NCI-H146 treated with DMSO at 0.1 percent for 48 hours (cell line): ENCODE data around the gene WWP2.
"Not testable (repeated sequence)": the region's sequence is repeated elsewhere in the genome, so short reads cannot be mapped to it uniquely, and the experiment has no call there.

ENCODE experiments used
- DNase-seq: peaks from one replicate; lab custom pipeline; 2025; ENCODE audit not compliant: unreplicated experiment; lab: John Stamatoyannopoulos, UW

Gene WWP2

DNA sequence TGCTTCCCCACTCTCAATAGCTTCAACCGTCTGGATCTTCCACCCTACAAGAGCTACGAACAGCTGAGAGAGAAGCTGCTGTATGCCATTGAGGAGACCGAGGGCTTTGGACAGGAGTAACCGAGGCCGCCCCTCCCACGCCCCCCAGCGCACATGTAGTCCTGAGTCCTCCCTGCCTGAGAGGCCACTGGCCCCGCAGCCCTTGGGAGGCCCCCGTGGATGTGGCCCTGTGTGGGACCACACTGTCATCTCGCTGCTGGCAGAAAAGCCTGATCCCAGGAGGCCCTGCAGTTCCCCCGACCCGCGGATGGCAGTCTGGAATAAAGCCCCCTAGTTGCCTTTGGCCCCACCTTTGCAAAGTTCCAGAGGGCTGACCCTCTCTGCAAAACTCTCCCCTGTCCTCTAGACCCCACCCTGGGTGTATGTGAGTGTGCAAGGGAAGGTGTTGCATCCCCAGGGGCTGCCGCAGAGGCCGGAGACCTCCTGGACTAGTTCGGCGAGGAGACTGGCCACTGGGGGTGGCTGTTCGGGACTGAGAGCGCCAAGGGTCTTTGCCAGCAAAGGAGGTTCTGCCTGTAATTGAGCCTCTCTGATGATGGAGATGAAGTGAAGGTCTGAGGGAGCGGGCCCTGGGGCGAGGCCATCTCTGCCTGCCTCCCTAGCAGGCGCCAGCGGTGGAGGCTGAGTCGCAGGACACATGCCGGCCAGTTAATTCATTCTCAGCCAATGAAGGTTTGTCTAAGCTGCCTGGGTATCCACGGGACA, 177.9 kb downstream of the WWP2 start:
- no peak for DNase-seq

DNA sequence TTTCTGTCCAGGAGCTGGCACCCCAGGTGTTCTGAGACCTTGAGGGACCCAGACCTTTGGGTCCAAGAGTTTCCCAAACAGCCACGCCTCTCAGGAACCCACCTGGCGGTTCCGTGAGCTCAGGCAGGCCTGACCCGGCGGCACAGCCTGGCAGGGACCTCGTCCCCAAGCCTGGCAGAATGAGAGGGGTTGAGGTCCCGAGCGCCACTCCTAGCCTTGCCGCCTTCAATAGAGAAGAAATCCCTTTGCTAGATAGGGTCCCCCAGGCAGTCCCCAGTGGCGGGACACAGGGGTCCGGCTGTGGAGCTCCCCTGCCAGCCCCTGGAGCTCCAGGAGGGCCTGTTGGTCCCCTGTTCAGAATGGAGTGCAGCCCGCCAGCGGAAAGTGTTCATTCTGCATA, 178.5 kb downstream of the WWP2 start:
- no peak for DNase-seq

DNA sequence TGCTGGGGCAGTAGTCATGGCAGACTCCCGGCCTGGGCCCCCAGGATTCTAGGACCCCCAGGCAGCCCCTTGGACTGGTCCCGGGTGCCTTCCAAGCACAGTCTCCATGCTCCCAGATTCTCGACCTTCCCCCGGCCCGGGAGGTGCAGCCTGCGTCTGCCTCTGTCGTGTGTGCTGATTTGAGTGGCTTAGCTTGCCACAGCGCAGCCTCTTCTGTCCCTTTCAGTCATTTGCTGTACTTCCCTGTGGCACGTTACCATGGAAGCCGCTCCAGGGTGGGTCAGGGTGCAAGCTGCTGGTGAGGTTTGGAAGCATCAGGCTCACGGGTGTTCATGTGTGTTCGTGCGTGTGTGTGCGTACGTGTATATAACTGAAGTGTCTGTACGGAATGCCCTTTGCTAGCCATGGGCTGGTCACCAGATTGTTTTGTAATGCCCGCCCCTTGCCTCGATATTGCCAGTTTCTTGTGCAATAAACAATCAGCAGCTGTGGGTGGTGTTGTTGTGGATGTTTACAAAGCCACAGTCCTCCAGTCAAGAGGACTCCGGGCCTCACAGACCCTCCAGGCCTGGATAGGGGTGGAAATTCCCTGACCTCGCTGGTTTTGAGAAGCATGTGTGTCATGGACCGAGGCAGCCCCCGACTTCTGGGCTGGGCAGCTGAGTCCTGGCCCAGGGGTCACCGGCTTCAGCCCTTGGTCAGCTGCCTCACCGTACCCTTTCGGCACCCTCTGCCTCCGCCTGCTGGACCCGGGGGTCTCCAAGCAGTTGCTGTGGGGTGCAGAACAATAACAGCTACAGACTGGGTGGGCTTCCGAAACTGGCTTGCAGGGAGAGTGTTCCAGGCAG, 179.3 kb downstream of the WWP2 start:
- DNase-seq = no peak

DNA sequence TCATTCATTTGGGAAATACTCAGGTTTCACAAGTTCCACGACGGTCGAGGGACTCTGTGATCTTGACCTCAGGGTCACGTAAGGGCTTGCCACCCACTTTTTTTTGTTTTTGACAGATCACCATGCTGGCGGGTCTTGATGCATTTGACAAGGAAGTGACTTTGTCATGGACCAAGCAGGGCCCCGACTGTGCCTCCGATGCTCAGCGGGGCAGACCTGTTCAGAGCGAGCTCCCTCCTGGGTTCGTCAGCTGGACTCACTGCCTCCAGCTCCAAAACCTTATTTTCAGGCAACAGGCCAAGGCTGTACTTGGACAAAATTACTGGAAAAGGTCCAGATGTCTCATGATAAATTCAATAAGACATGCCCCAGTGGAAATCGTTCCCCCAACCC, 180.0 kb downstream of the WWP2 start:
- no peak for DNase-seq

DNA sequence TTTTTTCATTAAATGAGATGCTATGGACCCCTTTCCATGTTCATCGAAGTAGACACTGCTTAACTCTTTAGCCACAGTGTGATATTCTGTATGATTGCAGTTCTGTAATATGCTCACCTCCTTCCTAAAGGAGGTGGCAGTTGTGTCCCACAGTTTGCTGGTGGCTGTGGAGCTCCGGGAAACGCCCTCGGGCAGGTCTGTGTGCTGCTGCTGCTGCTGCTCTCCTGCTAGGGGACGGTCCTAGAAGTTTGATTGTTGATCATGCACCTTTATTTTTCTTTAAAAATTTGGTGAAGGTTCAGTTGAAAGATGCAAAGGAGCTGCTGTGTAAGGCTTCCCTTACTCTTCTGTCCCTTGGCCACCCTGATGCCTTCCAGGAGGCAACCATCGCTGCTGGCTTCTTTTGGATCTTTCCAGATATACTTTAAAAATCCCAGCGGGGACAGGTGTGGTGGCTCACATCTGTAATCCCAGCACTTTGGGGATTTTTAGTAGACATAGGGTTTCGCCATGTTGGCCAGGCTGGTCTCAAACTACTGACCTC, 180.6 kb downstream of the WWP2 start:
- no peak for DNase-seq

DNA sequence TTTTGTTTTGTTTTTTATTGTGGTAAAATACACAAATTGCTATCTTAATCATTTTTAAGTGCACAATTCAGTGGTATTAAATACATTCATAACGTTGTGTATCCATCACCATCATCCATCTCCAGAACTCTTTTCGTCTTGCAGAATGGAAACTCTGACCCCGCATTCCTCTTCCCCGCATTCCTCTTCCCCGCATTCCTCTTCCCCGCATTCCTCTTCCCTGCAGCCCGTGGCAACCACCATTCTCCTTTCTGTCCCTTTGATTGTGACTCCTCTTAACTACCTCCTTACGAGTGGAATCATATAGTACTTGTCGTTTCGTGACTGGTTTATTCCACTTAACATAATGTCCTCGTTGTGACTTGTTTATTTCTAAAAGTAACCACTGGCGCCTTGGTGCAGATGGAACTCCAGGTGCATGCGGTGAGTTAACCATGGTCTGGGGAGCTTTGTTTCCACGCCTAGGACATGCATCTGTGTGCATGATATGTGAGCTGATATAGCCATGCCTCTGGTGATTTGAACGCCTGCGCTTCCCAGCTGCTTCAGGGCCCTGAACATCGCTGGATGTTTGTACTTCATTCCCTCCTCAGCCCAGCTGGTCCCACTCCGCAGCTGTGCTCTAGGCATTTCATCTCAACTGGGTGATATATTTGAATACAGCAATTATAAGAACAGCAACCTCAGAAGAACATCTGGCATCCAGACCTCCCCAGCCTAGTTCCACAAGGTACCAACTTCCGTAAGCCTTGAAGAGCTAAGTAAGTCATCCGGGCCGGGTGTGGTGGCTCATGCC, 181.3 kb downstream of the WWP2 start:
- DNase-seq = not testable (repeated sequence)

DNA sequence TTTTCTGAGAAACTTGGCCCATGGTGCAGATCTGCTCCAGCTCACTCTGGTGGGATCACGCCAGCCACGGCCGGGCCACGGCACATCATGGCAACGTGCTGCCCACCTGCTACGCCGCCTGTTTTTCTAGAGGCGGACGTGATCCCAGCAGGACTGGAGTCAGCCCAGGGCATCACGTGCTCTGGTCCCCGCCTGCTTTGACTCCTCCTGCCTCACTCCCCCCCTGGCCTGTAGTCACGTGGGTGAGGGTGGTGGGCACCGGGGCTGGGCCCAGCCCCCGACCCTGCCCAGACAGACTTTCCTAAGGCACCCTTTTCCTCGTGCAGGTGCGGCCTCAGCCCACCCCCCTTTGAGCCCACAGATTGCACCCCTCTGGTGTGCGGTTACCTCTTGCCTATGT, 188.3 kb downstream of the WWP2 start:
- not testable (repeated sequence) for DNase-seq

DNA sequence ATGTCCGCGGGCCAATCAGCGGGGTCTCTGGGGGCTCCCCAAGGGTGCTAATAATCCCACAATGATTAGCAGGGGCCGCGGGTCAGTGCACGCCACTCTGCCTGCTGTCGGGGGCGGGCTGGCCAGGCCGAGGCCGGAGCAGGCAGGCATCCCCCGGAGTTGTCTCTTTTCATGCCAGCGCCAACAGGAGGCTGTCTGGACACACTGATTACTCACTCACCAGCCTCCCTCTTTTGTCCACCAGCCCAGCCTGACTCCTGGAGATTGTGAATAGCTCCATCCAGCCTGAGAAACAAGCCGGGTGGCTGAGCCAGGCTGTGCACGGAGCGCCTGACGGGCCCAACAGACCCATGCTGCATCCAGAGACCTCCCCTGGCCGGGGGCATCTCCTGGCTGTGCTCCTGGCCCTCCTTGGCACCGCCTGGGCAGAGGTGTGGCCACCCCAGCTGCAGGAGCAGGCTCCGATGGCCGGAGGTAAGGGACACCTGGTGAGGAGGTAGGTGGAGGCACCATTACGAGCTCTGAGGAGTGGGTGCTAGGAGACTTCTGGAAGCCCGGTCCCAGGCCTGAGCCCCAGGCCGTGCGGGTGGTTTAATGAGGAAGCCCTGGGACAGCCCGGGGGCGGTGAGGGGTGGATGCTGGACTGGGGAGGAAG, 189.0 kb downstream of the WWP2 start, which contains the start of gene CLEC18A:
Gene CLEC18A (plus strand): TSS at position 318 of the 655 bp plus-strand sequence. CDS start 33 bp downstream, at position 351.
- DNase-seq = not testable (repeated sequence)

DNA sequence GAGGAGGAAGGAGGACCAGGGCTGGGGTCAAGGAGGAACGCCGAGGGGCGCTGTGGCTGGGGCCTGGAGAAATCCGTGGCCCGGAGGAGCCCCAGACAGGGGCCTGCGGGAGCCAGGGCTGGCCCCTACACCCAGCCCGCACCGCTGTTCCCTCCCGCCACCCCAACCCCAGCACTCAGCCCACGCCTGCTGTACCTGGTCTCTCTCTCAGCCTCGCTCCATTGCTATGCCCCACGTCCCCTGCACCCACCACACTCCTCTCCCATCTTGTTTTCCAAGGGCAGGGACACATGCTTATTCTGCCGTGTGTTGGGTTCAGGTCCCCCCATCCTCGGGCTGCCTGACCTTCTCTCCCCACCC, 189.5 kb downstream of the WWP2 start:
- not testable (repeated sequence) for DNase-seq

DNA sequence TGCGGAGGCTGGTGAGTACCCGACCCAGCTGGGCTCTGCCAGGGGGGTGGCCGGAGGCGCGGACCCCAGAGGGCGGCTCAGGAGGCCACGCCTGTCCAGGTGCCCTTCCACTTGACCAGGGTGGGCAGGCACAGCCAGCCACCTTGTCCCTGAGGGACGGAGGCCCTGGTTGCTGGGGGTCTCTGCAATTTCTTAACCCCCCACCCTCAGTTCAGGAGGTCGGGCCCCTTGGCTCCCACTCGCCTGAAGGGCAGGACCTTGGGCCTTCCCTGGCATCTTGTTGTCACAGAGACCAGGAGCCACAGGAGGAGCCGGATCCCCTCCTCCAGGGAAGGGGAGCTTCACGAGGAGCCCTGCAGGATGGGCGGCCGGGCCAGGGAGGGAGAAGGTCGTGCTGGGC, 190.0 kb downstream of the WWP2 start:
- not testable (repeated sequence) for DNase-seq

DNA sequence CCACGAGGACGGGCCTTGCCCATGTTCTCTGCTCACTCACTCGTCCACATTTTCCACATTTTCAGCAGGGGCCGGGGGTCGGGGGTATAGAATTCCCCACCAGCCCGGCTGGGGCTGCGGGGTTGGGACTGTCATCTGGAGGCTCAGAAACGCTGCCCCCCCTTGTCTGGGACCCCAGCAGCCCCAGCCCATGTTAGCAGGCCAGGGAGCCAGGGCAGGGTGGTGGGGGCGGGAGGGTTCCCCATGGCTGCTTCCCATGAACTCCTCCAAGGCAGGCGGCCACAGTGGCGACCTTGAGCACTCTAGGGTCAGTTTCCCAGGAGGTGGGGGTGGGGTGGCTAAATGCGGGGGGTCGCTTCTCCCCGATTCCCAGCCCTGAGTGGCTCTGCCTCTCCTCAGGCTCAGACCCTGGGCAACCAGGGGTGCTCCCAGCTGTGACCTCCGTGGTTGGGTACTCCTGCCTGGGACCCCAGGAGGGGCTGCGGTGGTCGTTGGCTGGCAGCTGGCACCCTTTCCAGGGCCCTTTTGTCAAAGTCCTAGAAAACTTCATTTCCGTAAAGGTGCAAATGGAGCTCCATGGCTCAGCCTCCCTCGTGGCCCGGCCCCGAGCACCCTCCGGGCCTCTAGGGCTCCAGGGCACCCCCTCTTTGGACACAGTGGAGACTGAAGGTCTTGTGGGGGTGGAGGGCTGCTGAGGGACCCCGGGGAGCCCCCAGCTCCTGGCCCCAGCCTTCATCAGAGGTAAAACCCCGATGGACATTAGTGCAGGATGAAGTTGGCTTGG, 190.6 kb downstream of the WWP2 start:
- DNase-seq = not testable (repeated sequence)

DNA sequence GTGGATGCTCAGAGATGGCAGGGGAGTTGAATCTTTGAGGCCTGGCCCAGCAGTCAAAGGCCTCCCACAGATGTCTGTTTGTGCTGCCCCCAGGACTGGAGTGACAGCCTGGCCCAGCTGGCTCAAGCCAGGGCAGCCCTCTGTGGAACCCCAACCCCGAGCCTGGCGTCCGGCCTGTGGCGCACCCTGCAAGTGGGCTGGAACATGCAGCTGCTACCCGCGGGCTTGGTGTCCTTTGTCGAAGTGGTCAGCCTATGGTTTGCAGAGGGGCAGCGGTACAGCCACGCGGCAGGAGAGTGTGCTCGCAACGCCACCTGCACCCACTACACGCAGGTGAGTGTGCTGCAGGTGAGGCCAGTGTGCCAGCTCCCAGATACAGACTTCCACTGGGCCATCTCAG, 192.1 kb downstream of the WWP2 start:
- DNase-seq = not testable (repeated sequence)

DNA sequence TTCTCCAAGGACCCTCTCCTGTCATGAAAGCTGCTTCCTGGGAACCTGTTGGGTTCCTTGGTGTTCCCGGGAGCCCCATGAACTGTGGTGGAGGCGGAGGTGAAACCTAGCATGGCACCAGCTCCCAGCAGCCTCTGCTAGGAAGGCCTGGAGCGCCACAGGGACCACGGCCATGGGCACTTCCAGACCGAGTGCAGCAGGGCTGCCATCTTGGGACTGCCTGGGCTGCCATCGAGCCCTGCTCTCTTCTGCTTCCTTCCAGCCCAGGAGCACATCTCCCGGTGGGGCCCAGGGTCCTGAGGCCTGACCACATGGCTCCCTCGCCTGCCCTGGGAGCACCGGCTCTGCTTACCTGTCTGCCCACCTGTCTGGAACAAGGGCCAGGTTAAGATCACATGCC, 201.2 kb downstream of the WWP2 start:
- not testable (repeated sequence) for DNase-seq

DNA sequence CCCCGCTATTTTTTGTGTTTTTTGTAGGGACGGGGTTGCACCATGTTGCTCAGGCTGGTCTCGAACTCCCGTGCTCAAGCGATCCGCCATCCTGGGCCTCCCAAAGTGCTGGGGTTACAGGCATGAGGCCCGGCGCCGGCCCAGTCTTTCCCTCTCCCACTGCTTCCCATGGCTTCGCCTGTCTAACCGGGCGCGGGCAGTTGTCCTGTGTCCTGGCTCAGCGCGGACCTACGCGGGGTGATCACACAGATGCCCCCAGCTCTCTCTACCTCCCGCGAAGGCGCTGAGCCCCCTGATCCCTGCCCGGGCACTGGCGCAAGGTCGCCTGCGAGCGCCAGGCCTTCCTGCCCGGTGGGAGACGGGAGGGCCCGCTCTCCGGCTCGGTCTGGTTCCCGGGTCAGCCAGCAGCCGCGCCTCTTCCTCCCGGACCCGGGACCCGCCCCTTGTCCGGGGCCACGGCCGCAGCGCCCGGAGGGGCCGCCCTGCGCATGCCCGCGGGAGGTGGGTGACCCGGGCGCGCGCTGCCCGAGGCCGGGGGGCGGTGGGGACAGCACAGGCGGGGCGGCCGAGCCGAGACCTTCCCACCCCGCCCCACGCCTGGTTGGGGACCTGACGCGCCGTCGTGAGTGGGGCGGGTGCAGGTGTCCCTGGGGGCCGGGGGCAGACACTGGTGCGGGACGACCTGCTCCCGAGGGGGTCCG, 203.0 kb downstream of the WWP2 start:
- not testable (repeated sequence) for DNase-seq

DNA sequence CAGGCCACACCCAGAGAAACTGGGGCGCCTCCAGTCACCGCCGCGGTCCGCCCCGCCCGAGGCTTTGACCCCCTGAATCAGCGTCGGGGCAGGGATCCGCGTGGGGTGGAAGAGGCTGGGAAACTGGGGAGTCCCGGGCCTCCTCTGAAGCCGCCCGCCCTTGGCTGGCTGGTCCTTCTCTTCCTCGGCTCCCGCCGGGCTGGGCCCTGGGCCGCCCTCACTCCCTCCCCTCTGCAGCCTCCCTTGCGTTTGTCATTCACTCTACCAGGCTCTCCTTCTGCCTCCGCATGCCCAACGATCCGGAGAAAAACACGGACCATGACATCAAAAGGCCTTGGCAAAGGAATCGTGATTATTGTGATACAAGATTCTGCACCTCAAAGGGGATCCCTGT, 203.5 kb downstream of the WWP2 start:
- not testable (repeated sequence) for DNase-seq

DNA sequence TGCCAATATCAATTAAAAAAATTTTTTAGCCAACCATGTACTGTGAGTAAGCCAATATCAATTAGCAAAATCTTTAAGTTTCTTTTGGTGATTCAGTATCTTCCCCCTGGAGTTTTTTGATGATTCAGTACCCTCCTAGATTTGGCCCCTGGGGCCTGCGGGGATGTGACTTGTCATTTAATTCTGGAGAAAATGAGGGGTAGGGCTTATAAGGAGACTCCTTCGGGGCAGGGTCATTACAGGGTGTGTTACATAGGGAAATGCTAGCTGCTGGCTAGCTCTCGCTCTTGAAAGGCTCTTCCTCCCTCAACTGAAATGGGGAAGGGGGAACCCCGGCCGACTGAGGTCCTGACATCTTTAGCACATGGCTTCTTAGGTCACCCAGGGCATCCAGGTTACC, 205.6 kb downstream of the WWP2 start:
- not testable (repeated sequence) for DNase-seq

DNA sequence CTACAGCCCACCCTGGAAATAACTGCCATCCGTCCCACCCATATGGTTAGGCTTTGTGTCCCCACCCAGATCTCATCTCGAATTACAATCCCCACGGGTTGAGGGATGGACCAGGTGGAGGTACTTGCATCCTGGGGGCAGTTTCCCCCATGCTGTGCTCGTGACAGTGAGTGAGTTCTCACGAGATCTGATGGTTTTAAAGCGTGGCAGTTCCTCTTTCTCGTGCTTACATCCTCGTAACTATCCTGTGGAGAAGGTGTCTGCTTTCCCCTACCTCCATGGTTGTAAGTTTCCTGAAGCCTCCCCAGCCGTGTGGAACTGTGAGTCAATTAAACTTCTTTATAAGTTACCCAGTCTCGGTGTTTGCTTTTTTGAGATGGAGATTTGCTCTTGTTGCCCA, 206.0 kb downstream of the WWP2 start:
- not testable (repeated sequence) for DNase-seq

DNA sequence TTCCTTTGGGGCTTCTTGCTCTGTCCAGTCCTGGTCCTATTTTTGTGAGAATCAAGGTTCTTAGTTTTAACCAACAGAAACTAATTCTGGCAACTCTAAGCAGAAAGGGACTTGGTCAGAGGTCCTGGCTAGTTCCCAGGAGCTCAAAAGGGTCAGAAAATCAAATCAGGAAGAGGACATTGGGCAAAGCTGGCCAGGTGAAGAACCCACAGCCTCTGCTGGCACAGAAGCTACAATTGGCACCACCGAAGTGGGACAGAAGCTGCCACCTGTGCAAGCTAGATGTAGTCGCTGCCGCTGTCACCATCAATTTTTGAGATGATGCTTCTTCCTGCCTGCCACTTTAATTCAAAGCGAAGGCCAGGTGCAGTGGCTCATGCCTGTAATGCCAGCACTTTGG, 207.5 kb downstream of the WWP2 start:
- DNase-seq = not testable (repeated sequence)

DNA sequence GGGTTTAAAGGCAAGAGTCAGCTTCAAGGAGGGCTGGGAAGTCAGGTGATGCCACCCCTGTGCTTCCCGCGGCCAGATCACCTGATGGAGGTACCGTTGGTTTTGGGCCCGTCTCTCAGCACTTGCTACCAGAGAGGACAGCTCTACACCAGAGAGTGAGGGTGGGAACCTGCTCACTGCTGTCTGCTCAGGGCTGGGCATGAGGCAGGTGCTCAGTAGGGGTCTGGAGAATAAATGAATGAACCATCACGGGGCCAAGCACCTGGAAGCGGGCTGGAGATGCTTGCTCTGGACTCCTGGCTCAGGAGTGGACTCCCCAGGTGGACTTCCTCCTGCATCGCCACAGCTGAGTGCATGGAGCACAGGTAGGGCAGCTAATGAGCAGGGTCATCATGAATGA, 210.0 kb downstream of the WWP2 start:
- DNase-seq = not testable (repeated sequence)
